Lower lobe of right lung (tissue), 2 donors: ENCODE measurements around the gene C2CD3. TPM values are rescaled to one million over a fixed set of nuclear protein-coding genes. Genes with fewer than 3 reads are reported as not detected.

Experiments used
- ATAC-seq, 2 donors: fragments of 200-7000 bp; cut with Tn5 transposase; one replicate each; pipeline ENCODE4 v1.9.1; 2020 to 2022; ENCODE audit warnings: mild to moderate bottlenecking in 2 of 2, moderate library complexity in 2 of 2
- DNase-seq: peaks from one replicate; pipeline ENCODE4 v3.0.0-alpha.2; 2020
- H3K27ac ChIP-seq: fragments of 200-600 bp; one replicate; pipeline ENCODE4 v1.8.0; 2022
- H3K27me3 ChIP-seq: fragments of 200-600 bp; one replicate; pipeline ENCODE4 v1.8.0; 2022; ENCODE audit warnings: low read depth
- H3K36me3 ChIP-seq: fragments of 200-600 bp; one replicate; pipeline ENCODE4 v1.8.0; 2022; ENCODE audit warnings: mild to moderate bottlenecking
- H3K4me1 ChIP-seq: fragments of 200-600 bp; one replicate; pipeline ENCODE4 v1.8.0; 2022
- H3K4me3 ChIP-seq: fragments of 200-600 bp; one replicate; pipeline ENCODE4 v1.8.0; 2022; ENCODE audit warnings: mild to moderate bottlenecking
- H3K9me3 ChIP-seq: fragments of 200-600 bp; one replicate; pipeline ENCODE4 v1.8.0; 2022
- intact Hi-C: fragments of 100-400 bp; cut with DNase I; formaldehyde crosslinking; loops from one replicate; pipeline ENCODE4 v1.11.0; 2022
- total RNA-seq: library from RNA; stranded (reverse); fragmentation: NEBNext Ultra II Directional; extraction: Animal tissue kit (Norgen Biotek cat#: 25700); gene quantifications from one replicate; pipeline ENCODE4 v1.2.1, GENCODE V29; 2021
- TF ChIP-seq, protein P1 (sequence below): fragments of 200-600 bp; IDR thresholded peaks from one replicate; pipeline ENCODE4 v1.8.0; 2022; ENCODE audit warnings: antibody characterized with exemption, mild to moderate bottlenecking
- donor health status: DM: no; HTN: yes; CAD: no; lungs with severe emphysema.

The C2CD3 gene
- total RNA-seq, 1 donor from 2014 or later, result 31.0 TPM

DNA sequence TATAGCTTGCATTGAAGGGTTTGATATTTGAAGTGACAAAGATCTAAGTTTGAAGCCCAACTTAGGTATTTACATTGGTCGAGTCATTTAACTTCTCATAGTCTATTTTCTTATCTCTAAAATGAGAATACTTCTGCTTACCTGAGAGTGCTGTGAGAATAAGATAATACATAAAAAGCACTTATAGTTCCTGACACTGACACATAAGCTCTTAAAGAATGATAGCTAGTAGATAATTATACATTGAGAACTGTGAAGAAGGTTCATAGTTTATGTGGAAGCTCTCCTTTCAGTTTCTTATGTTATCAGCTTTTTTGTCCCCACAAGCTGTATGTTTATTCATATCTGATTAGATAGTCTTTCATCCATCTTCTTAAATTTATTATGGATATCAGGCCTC lies 5.1 kb upstream of the C2CD3 start:
- Histone ChIP-seq H3K36me3 (no peaks in the 10 kb centered on the region), H3K4me1 (peaks cover 27% of the 10 kb centered on the region), H3K27ac (no peak overlapping the region), H3K27me3 (no peaks in the 10 kb centered on the region), H3K4me3 (no peak overlapping the region), H3K9me3 (no peaks in the 10 kb centered on the region)
- ATAC-seq (no peak), DNase-seq (no peak)
- TF ChIP-seq, protein P1, sequence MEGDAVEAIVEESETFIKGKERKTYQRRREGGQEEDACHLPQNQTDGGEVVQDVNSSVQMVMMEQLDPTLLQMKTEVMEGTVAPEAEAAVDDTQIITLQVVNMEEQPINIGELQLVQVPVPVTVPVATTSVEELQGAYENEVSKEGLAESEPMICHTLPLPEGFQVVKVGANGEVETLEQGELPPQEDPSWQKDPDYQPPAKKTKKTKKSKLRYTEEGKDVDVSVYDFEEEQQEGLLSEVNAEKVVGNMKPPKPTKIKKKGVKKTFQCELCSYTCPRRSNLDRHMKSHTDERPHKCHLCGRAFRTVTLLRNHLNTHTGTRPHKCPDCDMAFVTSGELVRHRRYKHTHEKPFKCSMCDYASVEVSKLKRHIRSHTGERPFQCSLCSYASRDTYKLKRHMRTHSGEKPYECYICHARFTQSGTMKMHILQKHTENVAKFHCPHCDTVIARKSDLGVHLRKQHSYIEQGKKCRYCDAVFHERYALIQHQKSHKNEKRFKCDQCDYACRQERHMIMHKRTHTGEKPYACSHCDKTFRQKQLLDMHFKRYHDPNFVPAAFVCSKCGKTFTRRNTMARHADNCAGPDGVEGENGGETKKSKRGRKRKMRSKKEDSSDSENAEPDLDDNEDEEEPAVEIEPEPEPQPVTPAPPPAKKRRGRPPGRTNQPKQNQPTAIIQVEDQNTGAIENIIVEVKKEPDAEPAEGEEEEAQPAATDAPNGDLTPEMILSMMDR, result no peak
- intact Hi-C loops, result no loop called here

- Histone ChIP-seq H3K4me3 (peak overlapping the region; percentile 72), H3K36me3 (peaks cover 15% of the 10 kb centered on the region), H3K27ac (peak overlapping the region; percentile 87), H3K9me3 (no peaks in the 10 kb centered on the region), H3K27me3 (no peaks in the 10 kb centered on the region), H3K4me1 (peaks cover 43% of the 10 kb centered on the region)
- intact Hi-C loops, result no loop called here
- ATAC-seq (peak in 1 of 2 donors; percentile 1), DNase-seq (no peak)
- TF ChIP-seq, protein P1, result no peak
Measured at GRCh38 chr11:74171997-74172396, 1.2 kb upstream of the C2CD3 start.

DNA sequence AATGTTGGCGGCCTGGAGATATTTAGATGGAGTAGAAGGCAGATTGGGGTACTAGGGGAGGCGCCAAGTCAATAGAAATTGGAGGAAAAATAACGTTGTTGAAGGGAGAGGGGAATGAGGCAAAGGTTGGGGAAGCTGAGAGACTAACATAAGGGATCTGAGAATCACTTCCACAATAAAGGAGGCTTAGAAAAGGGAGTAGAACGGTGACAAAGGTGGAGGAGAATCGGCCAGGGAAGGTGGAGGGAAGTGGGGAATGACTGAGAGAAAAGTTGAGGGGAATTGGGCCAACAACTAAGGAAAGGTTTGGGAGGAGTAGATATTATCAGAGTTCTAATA lies 797 bp upstream of the C2CD3 start:
- Histone ChIP-seq H3K36me3 (peaks cover 19% of the 10 kb centered on the region), H3K27me3 (no peaks in the 10 kb centered on the region), H3K4me3 (peak overlapping the region; percentile 72), H3K27ac (peak overlapping the region; percentile 87), H3K9me3 (no peaks in the 10 kb centered on the region), H3K4me1 (peaks cover 43% of the 10 kb centered on the region)
- TF ChIP-seq, protein P1, result no peak
- ATAC-seq, result no peak
- no peak for DNase-seq
- intact Hi-C loops, result no loop called here

DNA sequence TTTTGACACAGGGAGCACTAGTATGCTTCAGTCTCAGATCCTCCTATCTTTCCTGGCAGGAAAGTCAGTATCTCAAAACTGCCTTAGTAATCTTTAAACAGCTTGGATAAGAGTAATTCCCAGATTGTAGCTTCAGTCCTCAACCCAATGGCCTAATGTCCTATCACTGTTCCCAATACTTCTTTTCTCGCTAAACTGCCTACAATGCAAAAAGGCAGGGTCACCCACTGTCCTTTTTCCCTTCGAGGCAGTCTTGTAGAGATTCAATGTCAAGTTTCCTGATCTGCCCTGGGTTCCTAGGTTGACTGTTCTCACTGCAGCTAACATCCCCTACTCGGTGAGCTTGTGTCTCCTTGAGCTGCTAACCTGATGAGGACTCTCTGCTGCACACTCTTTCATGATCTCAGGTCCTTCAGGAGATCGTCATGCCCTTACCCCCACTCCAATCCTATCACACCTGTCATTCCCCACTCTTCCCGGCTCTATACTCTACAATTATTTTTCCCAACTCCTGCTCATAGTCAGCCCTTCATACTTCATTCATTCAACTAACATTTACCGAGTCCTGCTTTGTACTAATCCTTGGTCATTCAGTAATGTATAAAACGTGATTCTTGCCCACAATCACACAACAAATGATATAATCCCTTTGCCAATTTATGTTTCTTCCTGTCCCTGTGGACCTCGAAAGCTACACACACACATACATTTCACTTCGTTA lies 904 bp downstream of the C2CD3 start:
- peak overlapping the region; percentile 87 for H3K27ac ChIP-seq
- H3K4me3 ChIP-seq, result peak overlapping the region; percentile 72
- peaks cover 43% of the 10 kb centered on the region for H3K4me1 ChIP-seq
- no peaks in the 10 kb centered on the region for H3K9me3 ChIP-seq
- DNase-seq (no peak), ATAC-seq (no peak)
- H3K27me3 ChIP-seq, result no peaks in the 10 kb centered on the region
- TF ChIP-seq, protein P1, result no peak
- intact Hi-C loops, result no loop called here
- H3K36me3 ChIP-seq, result peaks cover 36% of the 10 kb centered on the region

- intact Hi-C loops, result no loop called here
- no peak for ATAC-seq
Measured at GRCh38 chr11:74168838-74169237, 2.0 kb downstream of the C2CD3 start.

More at GRCh38 chr11:74168838-74169237, 2.0 kb downstream of the C2CD3 start:
- TF ChIP-seq, protein P1, result no peak
- Histone ChIP-seq H3K4me3 (no peak overlapping the region), H3K9me3 (no peaks in the 10 kb centered on the region), H3K27me3 (no peaks in the 10 kb centered on the region), H3K36me3 (peaks cover 46% of the 10 kb centered on the region), H3K27ac (no peak overlapping the region), H3K4me1 (peaks cover 38% of the 10 kb centered on the region)
- DNase-seq, result no peak
